Endothelial cell (in vitro differentiated cells): ENCODE measurements around the gene NLRC5. TPM values are rescaled to one million over a fixed set of nuclear protein-coding genes. Genes with fewer than 3 reads are reported as not detected.
A peak's percentile ranks its signal among the peaks of the same experiment; 100 is the strongest.

Experiments used
- DNase-seq: peaks from one replicate; pipeline ENCODE4 v3.0.0; 2021; ENCODE audit warnings: low spot score
- H3K27ac Mint-ChIP-seq: one replicate; pipeline ENCODE4 v1.8.0; 2021; ENCODE audit warnings: mixed read lengths, inconsistent platforms; ENCODE audit not compliant: unreplicated experiment
- H3K27me3 Mint-ChIP-seq: one replicate; pipeline ENCODE4 v1.8.0; 2021; ENCODE audit warnings: mild to moderate bottlenecking, moderate library complexity, mixed read lengths, inconsistent platforms; ENCODE audit not compliant: unreplicated experiment
- H3K36me3 Mint-ChIP-seq: one replicate; pipeline ENCODE4 v1.8.0; 2021; ENCODE audit warnings: mild to moderate bottlenecking, low read depth, mixed read lengths, inconsistent platforms; ENCODE audit not compliant: unreplicated experiment
- H3K4me1 Mint-ChIP-seq: one replicate; pipeline ENCODE4 v1.8.0; 2021; ENCODE audit warnings: mild to moderate bottlenecking, mixed read lengths, inconsistent platforms; ENCODE audit not compliant: unreplicated experiment
- H3K4me3 Mint-ChIP-seq: one replicate; pipeline ENCODE4 v1.8.0; 2021; ENCODE audit warnings: mild to moderate bottlenecking, mixed read lengths, inconsistent platforms; ENCODE audit not compliant: unreplicated experiment
- H3K9me3 Mint-ChIP-seq: one replicate; pipeline ENCODE4 v1.8.0; 2021; ENCODE audit warnings: mixed read lengths, inconsistent platforms; ENCODE audit not compliant: unreplicated experiment
- total RNA-seq: library from RNA; stranded (reverse); fragmentation: NEBNext Ultra II Directional; extraction: Animal tissue kit (Norgen Biotek cat#: 25700); gene quantifications from one replicate; pipeline ENCODE4 v1.2.1, GENCODE V29; 2021; ENCODE audit not compliant: unreplicated experiment
- TF ChIP-seq, protein P1 (sequence below): fragments of 200-600 bp; sonication (generic); IDR thresholded peaks from one replicate; pipeline ENCODE4 v1.5.0; 2021; ENCODE audit warnings: antibody characterized with exemption; ENCODE audit not compliant: unreplicated experiment

The NLRC5 gene
- total RNA-seq, 1 donor from 2014 or later: 2.4 TPM

DNA sequence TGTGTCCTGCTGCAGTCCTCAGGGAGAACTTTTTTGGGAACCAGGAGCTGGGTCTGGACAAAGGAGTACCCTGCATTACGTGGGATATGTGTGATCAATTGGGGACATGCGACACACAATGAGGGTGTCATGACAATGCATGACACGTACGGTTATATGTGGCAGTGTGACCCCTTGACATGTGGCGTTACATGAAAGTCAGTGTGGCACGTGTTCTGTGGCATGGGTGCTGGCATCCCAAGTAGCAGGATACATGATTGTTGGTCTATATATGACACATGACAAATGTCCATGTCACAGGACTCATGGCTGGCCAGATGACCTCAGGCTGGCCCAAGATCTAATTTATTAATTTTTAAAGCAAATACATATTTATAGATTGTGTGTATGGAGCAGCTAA, 93.3 kb downstream of the NLRC5 start:
- no peaks in the 10 kb centered on the region for H3K4me1 Mint-ChIP-seq
- no peak for DNase-seq
- no peaks in the 10 kb centered on the region for H3K9me3 Mint-ChIP-seq
- no peaks in the 10 kb centered on the region for H3K36me3 Mint-ChIP-seq
- peaks cover 3% of the 10 kb centered on the region for H3K27me3 Mint-ChIP-seq
- TF ChIP-seq, protein P1, sequence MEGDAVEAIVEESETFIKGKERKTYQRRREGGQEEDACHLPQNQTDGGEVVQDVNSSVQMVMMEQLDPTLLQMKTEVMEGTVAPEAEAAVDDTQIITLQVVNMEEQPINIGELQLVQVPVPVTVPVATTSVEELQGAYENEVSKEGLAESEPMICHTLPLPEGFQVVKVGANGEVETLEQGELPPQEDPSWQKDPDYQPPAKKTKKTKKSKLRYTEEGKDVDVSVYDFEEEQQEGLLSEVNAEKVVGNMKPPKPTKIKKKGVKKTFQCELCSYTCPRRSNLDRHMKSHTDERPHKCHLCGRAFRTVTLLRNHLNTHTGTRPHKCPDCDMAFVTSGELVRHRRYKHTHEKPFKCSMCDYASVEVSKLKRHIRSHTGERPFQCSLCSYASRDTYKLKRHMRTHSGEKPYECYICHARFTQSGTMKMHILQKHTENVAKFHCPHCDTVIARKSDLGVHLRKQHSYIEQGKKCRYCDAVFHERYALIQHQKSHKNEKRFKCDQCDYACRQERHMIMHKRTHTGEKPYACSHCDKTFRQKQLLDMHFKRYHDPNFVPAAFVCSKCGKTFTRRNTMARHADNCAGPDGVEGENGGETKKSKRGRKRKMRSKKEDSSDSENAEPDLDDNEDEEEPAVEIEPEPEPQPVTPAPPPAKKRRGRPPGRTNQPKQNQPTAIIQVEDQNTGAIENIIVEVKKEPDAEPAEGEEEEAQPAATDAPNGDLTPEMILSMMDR: no peak
- H3K4me3 Mint-ChIP-seq: no peak overlapping the region
- H3K27ac Mint-ChIP-seq: no peak overlapping the region

DNA sequence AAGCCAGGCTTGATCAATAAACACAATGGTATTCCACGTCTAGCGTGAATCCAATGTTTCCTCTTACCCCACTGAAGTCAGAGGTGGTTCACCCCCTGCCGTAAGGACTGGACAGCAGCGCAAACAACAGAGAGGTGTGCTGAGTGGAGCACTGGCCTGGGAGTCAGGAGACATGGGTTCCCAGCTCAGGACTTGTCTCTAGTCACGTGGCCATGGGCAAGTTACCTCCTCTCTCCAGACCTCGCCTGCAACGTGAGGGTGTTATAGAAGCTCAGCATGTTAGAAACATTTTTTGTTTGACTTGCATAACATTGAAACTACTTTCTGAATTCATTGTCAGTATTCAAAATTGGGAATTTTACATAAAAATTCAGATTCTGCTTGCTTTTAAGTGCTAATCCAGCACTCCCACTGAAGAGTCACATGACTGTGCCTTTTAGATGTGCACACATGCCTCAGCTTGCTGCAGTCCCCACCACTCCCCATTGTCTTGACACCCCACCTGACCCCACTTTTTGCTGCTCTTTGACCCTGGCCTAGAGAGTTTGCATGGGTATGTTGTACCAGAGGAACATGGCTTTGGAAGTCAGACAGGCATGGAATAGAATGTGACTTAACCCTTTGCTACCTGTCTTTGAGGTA, 94.2 kb downstream of the NLRC5 start:
- Mint-ChIP-seq H3K9me3 (no peaks in the 10 kb centered on the region), H3K27ac (no peak overlapping the region), H3K36me3 (no peaks in the 10 kb centered on the region), H3K4me1 (no peaks in the 10 kb centered on the region), H3K4me3 (no peak overlapping the region), H3K27me3 (peaks cover 3% of the 10 kb centered on the region)
- no peak for DNase-seq
- TF ChIP-seq, protein P1: no peak

DNA sequence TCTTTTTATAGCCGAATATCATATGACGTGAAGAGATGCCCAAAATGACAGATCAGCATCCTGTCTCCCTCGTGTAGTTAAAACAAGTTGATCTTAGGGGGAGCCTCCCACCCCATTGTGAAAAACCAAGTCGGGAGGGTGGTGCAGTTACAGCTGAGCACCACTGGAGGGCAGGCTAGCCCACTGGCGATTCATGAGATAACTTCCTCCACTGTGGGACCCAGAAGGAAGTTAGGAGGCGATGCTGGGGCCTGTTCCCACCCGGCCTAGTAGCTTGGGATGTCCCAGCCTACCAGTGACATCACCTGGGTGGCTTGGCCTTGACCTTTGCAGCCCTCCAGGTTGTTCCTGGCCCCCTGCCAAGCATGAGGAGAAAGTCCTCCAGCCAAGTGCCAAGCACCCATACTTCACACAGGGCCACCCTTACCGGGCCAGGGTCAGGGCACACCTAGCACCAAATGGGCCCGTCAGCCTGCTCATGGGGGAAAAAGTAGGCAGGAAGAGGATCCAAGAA, 95.0 kb downstream of the NLRC5 start:
- Mint-ChIP-seq H3K27ac (no peak overlapping the region), H3K4me3 (no peak overlapping the region), H3K36me3 (no peaks in the 10 kb centered on the region), H3K9me3 (no peaks in the 10 kb centered on the region), H3K4me1 (no peaks in the 10 kb centered on the region), H3K27me3 (peaks cover 4% of the 10 kb centered on the region)
- DNase-seq: peak; percentile 73
- TF ChIP-seq, protein P1: peak; percentile 95

DNA sequence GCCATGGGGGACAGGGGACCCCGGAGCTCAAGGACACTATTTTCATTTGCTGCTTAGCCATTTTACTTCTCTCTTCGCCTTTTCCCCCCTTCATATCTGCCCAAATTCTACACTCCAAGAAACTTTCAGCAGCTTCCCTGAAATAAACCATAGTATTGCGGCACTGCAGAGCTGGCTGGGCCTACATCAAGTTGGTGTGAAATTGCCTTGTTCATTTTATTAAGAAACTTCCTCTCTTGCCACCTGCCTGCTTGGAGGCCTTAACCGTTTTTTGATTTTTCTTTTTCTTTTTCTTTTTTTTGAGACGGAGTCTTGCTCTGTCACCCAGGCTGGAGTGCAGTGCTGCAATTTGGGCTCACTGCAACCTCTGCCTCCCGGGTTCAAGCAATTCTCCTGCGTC, 95.6 kb downstream of the NLRC5 start:
- Mint-ChIP-seq H3K4me3 (no peak overlapping the region), H3K9me3 (no peaks in the 10 kb centered on the region), H3K4me1 (no peaks in the 10 kb centered on the region), H3K36me3 (no peaks in the 10 kb centered on the region), H3K27me3 (peaks cover 4% of the 10 kb centered on the region), H3K27ac (no peak overlapping the region)
- no peak for DNase-seq
- TF ChIP-seq, protein P1: no peak

DNA sequence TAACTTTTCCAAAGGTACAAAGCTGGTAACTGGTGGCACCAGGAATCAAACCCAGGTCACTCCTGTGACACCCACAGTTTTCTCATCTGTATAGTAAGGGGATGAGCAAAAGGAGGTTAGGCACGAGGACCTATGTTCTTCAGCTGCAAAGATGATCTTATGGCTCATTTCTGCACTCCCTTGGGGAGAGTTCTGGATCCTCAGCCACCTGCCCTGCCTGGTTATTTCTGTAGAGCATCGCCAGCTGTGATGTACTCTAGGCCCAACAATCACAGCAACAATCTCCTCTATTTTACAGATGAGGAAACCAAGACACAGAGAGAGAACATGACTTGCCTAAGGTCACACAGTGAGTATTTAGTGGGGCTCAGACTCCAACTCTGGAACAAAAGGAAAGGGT, 97.6 kb downstream of the NLRC5 start:
- H3K4me1 Mint-ChIP-seq: peaks cover 7% of the 10 kb centered on the region
- TF ChIP-seq, protein P1: no peak
- H3K36me3 Mint-ChIP-seq: no peaks in the 10 kb centered on the region
- peak overlapping the region; percentile 14 for H3K4me3 Mint-ChIP-seq
- H3K9me3 Mint-ChIP-seq: no peaks in the 10 kb centered on the region
- DNase-seq: no peak
- no peak overlapping the region for H3K27ac Mint-ChIP-seq
- H3K27me3 Mint-ChIP-seq: peaks cover 8% of the 10 kb centered on the region
